Naive thymus-derived CD4-positive, alpha-beta T cell (primary cell): ENCODE results near the gene POGK. TPM values are rescaled to one million over a fixed set of nuclear protein-coding genes. Genes with fewer than 3 reads are reported as not detected.
A peak's percentile ranks its signal among the peaks of the same experiment; 100 is the strongest.

Source experiments
- ATAC-seq: fragments of 150-1000 bp; cut with Tn5 transposase; 2 replicates; pipeline ENCODE4 v1.10.0; 2021; ENCODE audit warnings: mild to moderate bottlenecking, moderate library complexity
- CTCF ChIA-PET: fragments of 350-600 bp; sonication (Branson Sonifier 250); formaldehyde crosslinking; loops from one replicate; lab custom pipeline; 2021; ENCODE audit warnings: antibody characterized with exemption; lab: Charles Lee
- POLR2A ChIA-PET: fragments of 350-600 bp; sonication (Branson Sonifier 250); formaldehyde crosslinking; loops from one replicate; lab custom pipeline; 2021; ENCODE audit warnings: antibody characterized with exemption, inconsistent platforms; lab: Charles Lee
- DNase-seq, 9 donors: peaks; one replicate each; pipeline versions ENCODE4 v3.0.0 to v3.0.0-alpha.2; 2020 to 2022; ENCODE audit warnings: mixed read lengths in 1 of 9
- H3K27ac ChIP-seq: one replicate; pipeline ENCODE4 v1.7.0; 2013; ENCODE audit warnings: mild to moderate bottlenecking, low read depth, low read length, moderate library complexity
- H3K27me3 ChIP-seq, 2 donors: one replicate each; pipeline ENCODE4 v1.7.0; 2013; ENCODE audit warnings: low read length in 2 of 2, mild to moderate bottlenecking in 2 of 2, moderate library complexity in 2 of 2; ENCODE audit not compliant: control insufficient read depth in 2 of 2, insufficient read depth in 2 of 2
- H3K36me3 ChIP-seq, 3 experiments: 1 replicate in 2 of 3; 2 replicates in 1 of 3; pipeline ENCODE4 v1.7.0; 2013; ENCODE audit warnings: low read length in 3 of 3, mild to moderate bottlenecking in 3 of 3, moderate library complexity in 1 of 3; ENCODE audit not compliant: insufficient read depth in 3 of 3, control insufficient read depth in 2 of 3
- H3K4me1 ChIP-seq, 2 donors: one replicate each; pipeline ENCODE4 v1.7.0; 2013; ENCODE audit warnings: low read length in 2 of 2, mild to moderate bottlenecking in 2 of 2, moderate library complexity in 1 of 2; ENCODE audit not compliant: control insufficient read depth in 2 of 2, insufficient read depth in 2 of 2
- H3K4me3 ChIP-seq: 2 replicates; pipeline ENCODE4 v1.7.0; 2013; ENCODE audit warnings: mild to moderate bottlenecking, low read length
- H3K9me3 ChIP-seq, 3 experiments: 1 replicate in 2 of 3; 2 replicates in 1 of 3; pipeline ENCODE4 v1.7.0; 2013; ENCODE audit warnings: low read length in 3 of 3; ENCODE audit not compliant: control insufficient read depth in 2 of 3
- H3K27ac Mint-ChIP-seq, 9 donors: one replicate each; pipeline ENCODE4 v1.8.0; 2020 to 2022; ENCODE audit warnings: mixed read lengths in 9 of 9, mild to moderate bottlenecking in 8 of 9, moderate library complexity in 5 of 9, inconsistent platforms in 2 of 9
- H3K27me3 Mint-ChIP-seq, 5 donors: one replicate each; pipeline ENCODE4 v1.8.0; 2021 to 2022; ENCODE audit warnings: mixed read lengths in 5 of 5, mild to moderate bottlenecking in 1 of 5
- H3K36me3 Mint-ChIP-seq, 5 donors: one replicate each; pipeline ENCODE4 v1.8.0; 2020 to 2022; ENCODE audit warnings: mixed read lengths in 5 of 5, mild to moderate bottlenecking in 3 of 5, inconsistent platforms in 1 of 5
- H3K4me1 Mint-ChIP-seq, 7 donors: one replicate each; pipeline ENCODE4 v1.8.0; 2020 to 2022; ENCODE audit warnings: mixed read lengths in 7 of 7, mild to moderate bottlenecking in 3 of 7, inconsistent platforms in 1 of 7
- H3K4me3 Mint-ChIP-seq, 10 donors: one replicate each; pipeline ENCODE4 v1.8.0; 2020 to 2022; ENCODE audit warnings: mild to moderate bottlenecking in 10 of 10, mixed read lengths in 10 of 10, moderate library complexity in 6 of 10, inconsistent platforms in 2 of 10
- H3K9me3 Mint-ChIP-seq, 11 donors: one replicate each; pipeline ENCODE4 v1.8.0; 2020 to 2022; ENCODE audit warnings: mixed read lengths in 11 of 11, mild to moderate bottlenecking in 4 of 11, inconsistent platforms in 1 of 11, moderate library complexity in 1 of 11
- intact Hi-C, 2 donors: fragments of 100-400 bp; cut with micrococcal nuclease; formaldehyde crosslinking; loops; one replicate each; pipeline ENCODE4 v1.15.1; 2023
- polyA plus RNA-seq, 2 donors: library from polyadenylated mRNA; unstranded; fragments of 300-500 nt; fragmentation: Illumina TruSeq; gene quantifications; one replicate each; pipeline ENCODE4 v1.2.3, GENCODE V29; 2021
- total RNA-seq, 6 experiments: library from RNA in 5 of 6; stranded (reverse) in 5 of 6; gene quantifications; 1 replicate in 5 of 6; 2 replicates in 1 of 6; pipeline ENCODE4 v1.2.3 and lab custom pipeline; 2021 to 2026

POGK gene
- total and polyA plus RNA-seq, 7 experiments from 2014 or later: 14.4 to 38.7 (median 26.5) TPM

- Histone ChIP-seq H3K9me3 (no peaks in the 10 kb centered on the region), H3K4me3 (no peak overlapping the region), H3K4me1 (no peaks in the 10 kb centered on the region), H3K36me3 (peaks cover 11 to 99% (median 28%) of the 10 kb centered on the region in 3 experiments), H3K27ac (no peak overlapping the region), H3K27me3 (no peaks in the 10 kb centered on the region)
- DNase-seq (no peak), ATAC-seq (no peak)
- POLR2A ChIA-PET: interaction anchor here (2.0 kb wide), 1 partner anchor 9 kb away, joined by 12 read pairs; the partner anchor contains the start of gene POGK
- CTCF ChIA-PET: no interaction called here
- H3K4me3 Mint-ChIP-seq: no peak overlapping the region
- intact Hi-C loops: no loop called here
- peaks cover 18 to 80% (median 28%) of the 10 kb centered on the region in 5 donors for H3K36me3 Mint-ChIP-seq
- peaks cover 26 to 77% (median 59%) of the 10 kb centered on the region in 7 donors for H3K4me1 Mint-ChIP-seq
- H3K9me3 Mint-ChIP-seq: no peaks in the 10 kb centered on the region
- peak overlapping the region in 2 of 9 donors; percentile 28 to 48 for H3K27ac Mint-ChIP-seq
- no peaks in the 10 kb centered on the region for H3K27me3 Mint-ChIP-seq
Measured at GRCh38 chr1:166848193-166848592, 8.9 kb downstream of the POGK start.

GRCh38 chr1:166849135-166849534 is 9.9 kb downstream of the POGK start:
- ChIA-PET CTCF (no interaction called here), POLR2A (interaction anchor here (2.0 kb wide), 1 partner anchor 10 kb away, joined by 12 read pairs; the partner anchor contains the start of gene POGK)
- no peak for ATAC-seq
- H3K27me3 Mint-ChIP-seq: no peaks in the 10 kb centered on the region
- H3K4me1 Mint-ChIP-seq: peaks cover 22 to 77% (median 58%) of the 10 kb centered on the region in 7 donors
- no peak overlapping the region for H3K4me3 ChIP-seq
- no peak overlapping the region for H3K27ac ChIP-seq
- H3K4me3 Mint-ChIP-seq: no peak overlapping the region
- no peak for DNase-seq
- H3K9me3 Mint-ChIP-seq: no peaks in the 10 kb centered on the region
- no peaks in the 10 kb centered on the region for H3K9me3 ChIP-seq
- peak overlapping the region in 2 of 9 donors; percentile 3 to 28 for H3K27ac Mint-ChIP-seq
- intact Hi-C loops: no loop called here
- no peaks in the 10 kb centered on the region for H3K4me1 ChIP-seq
- peaks cover 12 to 81% (median 28%) of the 10 kb centered on the region in 5 donors for H3K36me3 Mint-ChIP-seq
- H3K27me3 ChIP-seq: no peaks in the 10 kb centered on the region
- peaks cover 11 to 98% (median 27%) of the 10 kb centered on the region in 3 experiments for H3K36me3 ChIP-seq

GRCh38 chr1:166852918-166853317 is 13.6 kb downstream of the POGK start:
- intact Hi-C loops: no loop called here
- POLR2A ChIA-PET: interaction anchor here (0.7 kb wide), 1 partner anchor 15 kb away, joined by 3 read pairs; no protein-coding TSS in a partner anchor
- Histone ChIP-seq H3K9me3 (no peaks in the 10 kb centered on the region), H3K4me3 (no peak overlapping the region), H3K27ac (no peak overlapping the region), H3K4me1 (no peaks in the 10 kb centered on the region), H3K27me3 (no peaks in the 10 kb centered on the region), H3K36me3 (peaks cover 6 to 90% (median 12%) of the 10 kb centered on the region in 3 experiments)
- Mint-ChIP-seq H3K27ac (peak overlapping the region in 6 of 9 donors; percentile 21 to 78 (median 53)), H3K9me3 (no peaks in the 10 kb centered on the region), H3K36me3 (peaks cover 11 to 71% (median 26%) of the 10 kb centered on the region in 5 donors), H3K4me1 (peaks cover 6 to 53% (median 36%) of the 10 kb centered on the region in 7 donors), H3K27me3 (no peaks in the 10 kb centered on the region), H3K4me3 (no peak overlapping the region)
- ATAC-seq: no peak
- CTCF ChIA-PET: no interaction called here
- DNase-seq: no peak

- no peak overlapping the region for H3K27ac ChIP-seq
- H3K4me1 ChIP-seq: no peaks in the 10 kb centered on the region
- H3K36me3 ChIP-seq: peaks cover 0 to 85% (median 6%) of the 10 kb centered on the region in 3 experiments
- peaks cover 6 to 55% (median 23%) of the 10 kb centered on the region in 5 donors for H3K36me3 Mint-ChIP-seq
- H3K9me3 ChIP-seq: no peaks in the 10 kb centered on the region
- no peaks in the 10 kb centered on the region for H3K9me3 Mint-ChIP-seq
- intact Hi-C loops: no loop called here
- DNase-seq: no peak
- H3K27me3 Mint-ChIP-seq: no peaks in the 10 kb centered on the region
- H3K4me1 Mint-ChIP-seq: peaks cover 4 to 47% (median 29%) of the 10 kb centered on the region in 7 donors
- ChIA-PET CTCF (interaction anchor here (0.7 kb wide), 1 partner anchor 858 kb away, joined by 3 read pairs; no protein-coding TSS in a partner anchor), POLR2A (interaction anchor here (1.1 kb wide), 1 partner anchor 12 kb away, joined by 3 read pairs; no protein-coding TSS in a partner anchor)
- peak overlapping the region in 4 of 9 donors; percentile 5 to 82 (median 42) for H3K27ac Mint-ChIP-seq
- H3K4me3 Mint-ChIP-seq: no peak overlapping the region
- H3K4me3 ChIP-seq: no peak overlapping the region
- H3K27me3 ChIP-seq: no peaks in the 10 kb centered on the region
- ATAC-seq: no peak
Measured at GRCh38 chr1:166855558-166855957, 16.3 kb downstream of the POGK start.

GRCh38 chr1:166857995-166858394 is 18.7 kb downstream of the POGK start:
- Mint-ChIP-seq H3K4me1 (peaks cover 4 to 24% (median 14%) of the 10 kb centered on the region in 7 donors), H3K4me3 (no peak overlapping the region), H3K9me3 (no peaks in the 10 kb centered on the region), H3K36me3 (peaks cover 6 to 54% (median 22%) of the 10 kb centered on the region in 5 donors), H3K27me3 (no peaks in the 10 kb centered on the region), H3K27ac (peak overlapping the region in 6 of 9 donors; percentile 17 to 67 (median 48))
- Histone ChIP-seq H3K4me3 (no peak overlapping the region), H3K4me1 (no peaks in the 10 kb centered on the region), H3K9me3 (no peaks in the 10 kb centered on the region), H3K27me3 (no peaks in the 10 kb centered on the region), H3K36me3 (peaks cover 0 to 80% (median 3%) of the 10 kb centered on the region in 3 experiments), H3K27ac (no peak overlapping the region)
- ATAC-seq: no peak
- intact Hi-C loops: no loop called here
- ChIA-PET POLR2A (no interaction called here), CTCF (no interaction called here)
- DNase-seq: no peak

GRCh38 chr1:166858726-166859419 is 19.6 kb downstream of the POGK start:
- intact Hi-C loops: no loop called here
- Histone ChIP-seq H3K27me3 (no peaks in the 10 kb centered on the region), H3K4me3 (no peak overlapping the region), H3K9me3 (no peaks in the 10 kb centered on the region), H3K27ac (no peak overlapping the region), H3K4me1 (no peaks in the 10 kb centered on the region), H3K36me3 (peaks cover 0 to 78% (median 9%) of the 10 kb centered on the region in 3 experiments)
- ChIA-PET POLR2A (no interaction called here), CTCF (no interaction called here)
- ATAC-seq: no peak
- Mint-ChIP-seq H3K4me1 (peaks cover 4 to 15% (median 10%) of the 10 kb centered on the region in 7 donors), H3K4me3 (no peak overlapping the region), H3K36me3 (peaks cover 6 to 53% (median 25%) of the 10 kb centered on the region in 5 donors), H3K9me3 (no peaks in the 10 kb centered on the region), H3K27me3 (no peaks in the 10 kb centered on the region), H3K27ac (peak overlapping the region in 7 of 9 donors; percentile 3 to 81 (median 48))
- no peak for DNase-seq
